RWPE1 (cell line): Measurements from ENCODE around the gene SHISA2.

ENCODE experiments used
- CTCF ChIA-PET: fragments of 350-600 bp; sonication (Branson Sonifier 250); formaldehyde crosslinking; extraction: SDS; loops from one replicate; lab custom pipeline; 2021; lab: Yijun Ruan, JAX
- POLR2A ChIA-PET: fragments of 400-600 bp; formaldehyde crosslinking; extraction: SDS; loops from one replicate; lab custom pipeline; 2020; ENCODE audit warnings: antibody characterized with exemption; ENCODE audit not compliant: low non-redundant PET; lab: Yijun Ruan, JAX
- DNase-seq: peaks from one replicate; pipeline ENCODE4 v3.0.0; 2012; ENCODE audit warnings: low spot score
- H3K27ac ChIP-seq: fragments of 450-650 bp; 2 replicates; pipeline ENCODE4 v1.5.1; 2017
- TF ChIP-seq, protein P1 (sequence below): fragments of 450-650 bp; conservative IDR thresholded peaks from 2 replicates; pipeline ENCODE4 v1.5.1; 2017; ENCODE audit warnings: low read depth, mild to moderate bottlenecking

The SHISA2 gene

DNA sequence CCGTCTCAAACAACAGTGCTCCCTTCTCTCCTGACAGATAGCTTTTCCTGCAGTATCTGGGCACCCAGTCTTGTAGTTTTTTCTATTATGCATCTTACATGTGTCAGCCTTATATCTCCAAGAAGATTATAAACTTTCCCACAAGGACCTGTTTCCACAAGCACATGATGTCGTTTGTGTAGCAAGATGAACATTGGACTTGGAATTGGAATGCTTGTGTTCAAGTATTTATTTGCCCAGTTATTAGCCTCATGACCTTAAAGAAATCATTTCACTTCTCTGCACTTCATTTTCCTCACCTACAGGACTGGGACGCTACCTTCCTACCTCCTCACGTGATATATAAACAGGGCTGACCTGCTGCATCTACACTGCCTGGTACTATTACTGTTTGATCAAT is 21.5 kb downstream of the SHISA2 start:
- DNase-seq = no peak
- POLR2A ChIA-PET = interaction anchor here (0.6 to 0.7 kb wide), 2 partner anchors 173 to 276 kb away, joined by 3 read pairs; no protein-coding TSS in a partner anchor
- CTCF ChIA-PET = no interaction called here
- TF ChIP-seq, protein P1, sequence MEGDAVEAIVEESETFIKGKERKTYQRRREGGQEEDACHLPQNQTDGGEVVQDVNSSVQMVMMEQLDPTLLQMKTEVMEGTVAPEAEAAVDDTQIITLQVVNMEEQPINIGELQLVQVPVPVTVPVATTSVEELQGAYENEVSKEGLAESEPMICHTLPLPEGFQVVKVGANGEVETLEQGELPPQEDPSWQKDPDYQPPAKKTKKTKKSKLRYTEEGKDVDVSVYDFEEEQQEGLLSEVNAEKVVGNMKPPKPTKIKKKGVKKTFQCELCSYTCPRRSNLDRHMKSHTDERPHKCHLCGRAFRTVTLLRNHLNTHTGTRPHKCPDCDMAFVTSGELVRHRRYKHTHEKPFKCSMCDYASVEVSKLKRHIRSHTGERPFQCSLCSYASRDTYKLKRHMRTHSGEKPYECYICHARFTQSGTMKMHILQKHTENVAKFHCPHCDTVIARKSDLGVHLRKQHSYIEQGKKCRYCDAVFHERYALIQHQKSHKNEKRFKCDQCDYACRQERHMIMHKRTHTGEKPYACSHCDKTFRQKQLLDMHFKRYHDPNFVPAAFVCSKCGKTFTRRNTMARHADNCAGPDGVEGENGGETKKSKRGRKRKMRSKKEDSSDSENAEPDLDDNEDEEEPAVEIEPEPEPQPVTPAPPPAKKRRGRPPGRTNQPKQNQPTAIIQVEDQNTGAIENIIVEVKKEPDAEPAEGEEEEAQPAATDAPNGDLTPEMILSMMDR = no peak
- H3K27ac ChIP-seq = no peak overlapping the region

DNA sequence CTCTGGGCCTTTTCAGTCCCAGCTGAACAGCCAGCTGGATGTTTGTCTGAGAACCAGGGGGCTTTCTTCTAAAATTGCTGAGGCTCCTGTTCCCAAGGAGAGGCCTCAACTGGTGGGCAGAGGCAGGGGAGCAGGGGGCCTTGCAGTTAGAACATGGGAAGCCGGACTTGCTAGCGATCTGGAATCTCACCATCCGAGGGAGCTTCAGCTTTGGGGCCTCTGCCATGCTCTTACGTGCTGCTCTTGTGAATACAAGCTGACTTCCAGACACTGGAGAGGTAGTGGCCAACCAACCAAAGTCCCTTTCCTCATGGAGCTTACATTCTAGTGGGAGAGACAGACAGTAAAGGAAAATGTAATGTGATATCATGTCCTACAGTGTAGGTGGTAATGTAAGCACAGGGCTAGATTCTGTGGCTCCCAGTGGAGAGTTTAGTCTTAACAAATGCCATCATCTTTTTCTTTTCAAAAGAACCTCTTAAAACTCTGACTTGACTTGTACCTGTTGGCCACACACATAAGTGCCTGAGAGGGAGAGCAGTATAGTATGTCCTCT is 22.2 kb downstream of the SHISA2 start:
- no peak for DNase-seq
- CTCF ChIA-PET = interaction anchor here (0.9 kb wide), 1 partner anchor 455 kb away, joined by 5 read pairs; no protein-coding TSS in a partner anchor
- TF ChIP-seq, protein P1 = no peak
- H3K27ac ChIP-seq = no peak overlapping the region
- POLR2A ChIA-PET = interaction anchor here (0.6 to 0.7 kb wide), 2 partner anchors 173 to 277 kb away, joined by 3 read pairs; no protein-coding TSS in a partner anchor

DNA sequence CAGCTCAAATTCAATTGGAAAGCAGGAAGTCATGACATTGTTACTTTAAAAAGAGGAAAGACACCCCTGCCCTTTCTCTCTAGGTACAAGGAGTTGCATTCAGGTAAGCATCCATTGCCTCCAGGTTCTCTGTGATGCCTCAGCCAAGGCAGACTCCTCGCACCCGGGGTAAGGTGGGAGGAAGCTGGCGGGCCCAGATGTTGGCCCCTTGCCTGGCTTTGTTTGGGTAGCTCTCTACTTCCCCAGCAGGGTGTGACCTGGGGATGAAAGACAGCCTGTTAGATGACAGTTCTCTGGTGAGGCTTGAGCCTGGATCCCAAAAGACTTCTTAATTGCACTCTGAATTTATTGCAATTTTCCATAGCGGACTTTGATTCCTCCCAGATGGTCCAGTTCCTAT is 25.6 kb downstream of the SHISA2 start:
- CTCF ChIA-PET = no interaction called here
- TF ChIP-seq, protein P1 = no peak
- H3K27ac ChIP-seq = no peak overlapping the region
- DNase-seq = no peak
- POLR2A ChIA-PET = no interaction called here

DNA sequence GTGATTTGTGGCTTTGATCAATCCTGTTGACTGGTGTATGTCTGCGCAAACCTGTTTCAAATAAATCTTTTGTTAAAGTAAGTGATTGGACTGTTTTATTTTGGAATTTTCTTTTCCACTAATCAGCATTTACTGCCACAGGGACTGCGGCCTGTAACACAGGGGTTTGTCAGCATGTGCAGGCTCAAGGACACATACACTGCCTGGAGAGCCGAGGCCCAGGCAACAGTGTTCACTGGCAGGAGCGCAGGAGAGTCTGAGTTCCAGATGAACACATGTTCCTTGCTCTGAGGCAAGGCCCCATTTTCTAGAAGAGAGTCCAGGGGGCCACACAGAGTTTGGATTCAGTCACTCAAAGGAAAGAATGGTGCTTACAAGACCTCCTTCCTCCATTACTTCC is 26.0 kb downstream of the SHISA2 start:
- ChIA-PET CTCF (no interaction called here), POLR2A (no interaction called here)
- TF ChIP-seq, protein P1 = no peak
- no peak for DNase-seq
- H3K27ac ChIP-seq = no peak overlapping the region

DNA sequence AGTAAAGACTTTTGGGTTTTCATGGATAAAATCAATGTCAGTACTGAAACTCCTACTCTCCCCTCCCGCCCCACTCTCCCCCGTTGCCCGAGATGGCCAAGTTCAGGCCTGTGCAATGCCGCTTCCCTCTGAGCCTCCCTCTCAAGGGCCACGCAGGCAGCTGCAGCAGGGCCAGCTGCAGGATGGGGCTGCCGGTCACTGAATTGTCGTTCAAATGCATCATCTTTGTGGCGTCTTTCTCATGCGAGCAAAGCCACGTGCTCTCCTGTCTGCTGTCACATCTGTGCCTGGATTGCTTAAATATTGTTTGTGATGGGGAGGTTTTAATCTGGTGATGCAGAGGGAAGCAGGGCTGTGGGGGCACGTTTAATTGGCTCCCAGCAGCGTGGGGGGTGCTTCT is 26.6 kb downstream of the SHISA2 start:
- H3K27ac ChIP-seq = no peak overlapping the region
- POLR2A ChIA-PET = no interaction called here
- no peak for DNase-seq
- TF ChIP-seq, protein P1 = no peak
- CTCF ChIA-PET = no interaction called here

DNA sequence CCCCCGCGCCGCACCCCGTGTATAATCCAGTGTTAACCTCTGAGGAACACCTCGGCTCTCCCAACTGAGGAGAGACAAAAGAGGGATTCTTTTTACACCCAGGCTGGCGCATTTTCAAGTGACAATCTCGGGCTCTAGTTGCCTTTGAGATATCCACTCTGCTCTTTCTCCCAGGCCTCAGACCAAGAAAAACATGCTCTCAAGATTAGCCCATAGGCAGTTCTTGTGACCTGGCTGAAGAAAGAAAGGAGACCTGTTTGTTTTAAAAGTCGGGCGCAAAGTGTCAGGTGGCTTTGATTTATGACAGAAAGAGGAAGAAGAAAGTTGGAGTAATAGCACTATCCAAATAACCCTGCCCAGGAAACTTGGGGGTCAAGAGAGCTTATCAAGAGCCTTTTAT is 27.3 kb downstream of the SHISA2 start:
- ChIA-PET CTCF (no interaction called here), POLR2A (no interaction called here)
- TF ChIP-seq, protein P1 = no peak
- no peak overlapping the region for H3K27ac ChIP-seq
- no peak for DNase-seq
